Activated CD8-positive, alpha-beta memory T cell treated with anti-CD3 and anti-CD28 coated beads, Interleukin-2, amount 50 U/mL, for 4 hours (primary cell): ENCODE data around the gene SAMD11.
A peak's percentile ranks its signal among the peaks of the same experiment; 100 is the strongest.
"Not testable (repeated sequence)": the region's sequence is repeated elsewhere in the genome, so short reads cannot be mapped to it uniquely, and the experiment has no call there.

ENCODE experiments used
- DNase-seq: peaks from one replicate; pipeline ENCODE4 v3.0.0-alpha.2; 2020

Gene SAMD11

DNA sequence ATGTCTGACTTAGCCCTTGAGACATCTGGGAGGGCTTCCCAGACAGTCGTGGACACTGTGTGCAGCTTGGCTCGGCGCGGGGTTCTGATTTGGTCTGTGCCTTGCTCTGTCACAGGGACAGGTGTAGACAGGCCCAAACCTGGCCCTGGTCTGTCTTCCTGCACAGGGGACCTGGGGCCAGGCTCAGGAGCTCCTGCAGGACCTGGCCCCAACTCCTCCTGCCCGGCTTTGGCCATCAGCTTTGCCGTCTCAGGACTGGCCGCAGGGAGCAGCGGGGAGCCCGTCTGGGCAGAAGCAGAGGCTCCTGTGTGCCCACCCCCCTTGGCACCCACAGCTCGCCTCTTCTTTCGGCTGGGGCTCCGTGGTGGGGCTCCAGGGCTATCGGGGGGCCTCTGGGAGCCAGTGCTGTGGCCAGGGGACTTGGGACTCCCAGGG, 56.4 kb downstream of the SAMD11 start:
- no peak for DNase-seq

DNA sequence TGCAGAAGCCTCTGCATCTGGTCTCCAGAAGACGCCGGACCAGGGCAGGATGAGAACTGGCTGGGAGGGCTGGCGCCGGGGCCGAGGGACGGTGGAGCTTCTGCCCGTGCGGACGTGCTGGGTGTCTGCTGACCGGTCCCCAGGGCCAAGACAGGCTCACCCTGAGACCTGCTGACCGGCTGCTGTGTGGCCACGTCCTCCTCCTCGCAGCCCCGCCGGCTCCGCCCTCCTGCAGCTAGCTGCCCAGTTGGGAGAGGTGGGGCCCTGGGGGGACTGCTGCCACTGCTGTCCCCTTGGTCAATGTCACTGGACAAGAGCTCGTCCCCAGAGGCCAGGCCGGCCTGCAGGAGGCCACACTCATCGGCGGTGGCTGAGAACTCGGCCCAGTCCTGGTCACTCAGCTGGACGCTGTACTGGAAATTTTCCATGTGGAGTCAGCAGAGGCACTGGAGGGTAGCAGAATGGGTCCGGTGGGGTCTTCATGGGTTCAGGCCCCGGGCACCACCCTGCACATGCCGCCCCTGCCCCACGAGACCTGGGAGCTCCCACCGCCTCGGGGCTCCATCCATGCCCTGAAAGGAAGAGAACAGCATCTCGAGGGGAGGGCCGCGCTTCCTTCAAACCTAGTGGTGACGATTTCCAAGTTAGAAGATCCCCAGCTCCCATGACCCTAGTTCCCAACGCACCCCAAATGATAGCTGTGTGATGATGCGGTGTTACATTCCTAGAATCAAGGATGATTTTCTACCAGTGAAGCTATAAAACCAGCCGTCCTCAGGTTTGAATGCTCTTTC, 57.1 kb downstream of the SAMD11 start:
- peak; percentile 16 for DNase-seq

- DNase-seq, result no peak
Measured at GRCh38 chr1:981491-981954, 57.8 kb downstream of the SAMD11 start.

GRCh38 chr1:981955-982558, 58.3 kb downstream of the SAMD11 start, which contains the start of gene PERM1:
PERM1 (minus strand) TSS chr1:982093; CDS start chr1:981029, 1,064 bp downstream.
- DNase-seq, result no peak

GRCh38 chr1:982765-983436, 59.2 kb downstream of the SAMD11 start:
- DNase-seq, result no peak

DNA sequence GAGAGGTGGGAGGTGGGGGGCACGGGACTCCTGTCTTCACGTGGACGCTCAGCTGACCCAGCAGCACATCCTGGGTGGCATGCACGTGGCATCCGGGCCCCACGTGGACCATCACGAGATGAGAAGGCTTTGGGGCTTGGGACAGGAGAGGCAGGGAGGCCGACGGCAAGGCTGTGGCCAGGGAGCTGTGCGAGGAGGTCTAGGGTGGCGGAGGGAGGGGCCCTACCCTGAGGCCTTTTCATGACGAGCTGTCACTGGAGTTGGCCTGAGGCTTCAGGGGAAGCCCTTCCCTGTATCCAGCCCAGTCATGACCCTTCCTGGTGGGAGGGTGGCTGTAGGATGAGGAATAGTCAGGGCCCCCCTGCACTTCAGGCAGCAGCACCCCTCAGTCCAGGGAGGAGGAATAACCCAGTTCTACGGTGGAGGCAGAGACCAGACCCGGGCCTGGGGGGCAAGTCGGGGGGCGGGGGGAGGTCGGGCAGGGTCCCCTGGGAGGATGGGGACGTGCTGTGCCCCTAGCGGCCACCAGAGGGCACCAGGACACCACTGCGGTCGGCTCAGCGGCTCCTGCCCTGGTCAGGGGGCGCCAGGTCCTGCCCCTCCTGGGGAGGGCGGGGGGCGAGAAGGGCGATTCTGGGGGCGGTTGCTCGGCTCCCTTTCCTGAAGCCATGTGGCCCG, 60.2 kb downstream of the SAMD11 start:
- peak; percentile 75 for DNase-seq

DNA sequence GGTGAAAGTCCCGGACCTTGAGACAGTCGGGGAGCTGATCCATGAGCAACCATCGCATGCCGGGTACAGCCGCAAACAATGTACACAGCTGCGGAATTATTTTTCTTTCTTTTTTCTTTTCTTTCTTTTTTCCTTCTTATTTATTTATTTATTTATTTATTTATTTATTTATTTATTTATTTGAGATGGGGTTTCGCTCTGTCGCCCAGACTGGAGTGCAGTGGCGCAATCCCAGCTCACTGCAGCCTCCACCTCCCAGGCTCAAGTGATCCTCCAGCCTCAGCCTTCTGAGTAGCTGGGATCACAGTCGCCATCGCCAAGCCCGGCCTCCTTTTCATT, 60.7 kb downstream of the SAMD11 start:
- DNase-seq, result no peak

DNA sequence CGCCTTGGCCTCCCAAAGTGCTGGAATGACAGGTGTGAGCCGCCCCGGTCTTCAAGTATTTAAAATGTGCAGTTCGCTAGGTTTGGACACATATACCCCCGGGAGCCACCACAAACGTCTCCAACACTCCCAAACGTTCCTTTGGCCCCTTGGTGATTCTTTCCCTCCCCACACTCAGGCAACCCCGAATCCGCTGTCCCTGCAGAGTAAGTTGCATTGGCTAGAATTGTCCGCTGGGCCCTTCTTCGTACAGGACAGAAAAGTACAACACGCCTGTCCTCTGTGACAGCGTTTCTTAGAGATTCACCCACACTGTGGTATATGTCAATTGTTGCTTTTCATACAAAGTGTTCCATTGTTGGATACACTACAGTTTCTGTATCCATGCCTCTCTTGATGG, 61.4 kb downstream of the SAMD11 start:
- no peak for DNase-seq

DNA sequence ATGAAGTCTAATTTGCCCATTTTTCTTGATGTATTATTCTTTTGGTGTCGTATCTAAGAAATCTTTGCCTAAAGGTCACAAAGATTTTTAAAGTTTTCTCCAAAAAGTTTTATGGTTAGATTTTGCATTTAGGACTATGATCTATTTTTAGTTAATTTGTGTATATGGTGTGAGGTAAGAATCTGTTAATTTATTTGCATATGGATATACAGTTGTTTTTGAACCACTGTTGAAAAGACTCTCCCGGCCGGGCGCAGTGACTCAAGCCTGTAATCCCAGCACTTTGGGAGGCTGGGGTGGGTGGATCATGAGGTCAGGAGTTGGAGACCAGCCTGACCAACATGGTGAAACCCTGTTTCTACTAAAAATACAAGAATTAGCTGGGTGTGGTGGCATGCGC, 64.3 kb downstream of the SAMD11 start:
- DNase-seq, result not testable (repeated sequence)

- DNase-seq, result not testable (repeated sequence)
Measured at GRCh38 chr1:991275-991674, 67.6 kb downstream of the SAMD11 start.

GRCh38 chr1:991895-992294, 68.2 kb downstream of the SAMD11 start:
- DNase-seq, result no peak

- no peak for DNase-seq
Measured at GRCh38 chr1:992362-992761, 68.6 kb downstream of the SAMD11 start.

DNA sequence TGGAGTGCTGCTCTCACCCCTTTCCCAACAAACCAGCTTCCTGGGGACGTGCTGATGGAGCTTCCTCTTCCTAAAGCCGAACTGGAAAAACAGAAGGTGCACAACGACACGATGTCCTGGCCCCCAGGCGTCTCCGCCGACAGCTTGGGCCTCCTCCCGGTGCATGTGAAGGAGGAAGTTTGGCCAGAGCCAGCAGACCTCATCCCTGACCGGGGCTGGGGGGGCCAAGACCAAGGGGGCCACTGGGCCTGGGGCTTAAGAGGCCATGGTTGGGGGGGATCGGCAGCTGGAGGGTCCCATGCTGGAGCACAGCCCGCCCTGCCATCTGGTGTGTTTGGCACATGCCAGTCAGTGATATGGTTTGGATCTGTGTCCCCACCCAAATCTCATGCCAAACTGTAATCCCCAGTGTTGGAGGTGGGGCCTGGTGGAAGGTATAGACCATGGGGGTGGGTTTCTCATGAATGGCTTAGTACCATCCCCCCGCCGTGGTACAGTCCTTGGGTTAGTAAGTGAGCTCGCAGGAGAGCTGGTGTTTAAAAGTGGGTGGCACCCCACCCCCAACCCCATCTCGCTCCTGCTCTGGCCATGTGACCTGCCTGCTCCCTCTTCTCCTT, 69.8 kb downstream of the SAMD11 start:
- DNase-seq, result no peak
